ENCODE data around the gene LRP5. TPM values are rescaled to one million over a fixed set of nuclear protein-coding genes. Genes with fewer than 3 reads are reported as not detected.

Gene LRP5
- total RNA-seq, 4 donors from 2014 or later: 45.8 to 75.5 (median 54.3) TPM

DNA sequence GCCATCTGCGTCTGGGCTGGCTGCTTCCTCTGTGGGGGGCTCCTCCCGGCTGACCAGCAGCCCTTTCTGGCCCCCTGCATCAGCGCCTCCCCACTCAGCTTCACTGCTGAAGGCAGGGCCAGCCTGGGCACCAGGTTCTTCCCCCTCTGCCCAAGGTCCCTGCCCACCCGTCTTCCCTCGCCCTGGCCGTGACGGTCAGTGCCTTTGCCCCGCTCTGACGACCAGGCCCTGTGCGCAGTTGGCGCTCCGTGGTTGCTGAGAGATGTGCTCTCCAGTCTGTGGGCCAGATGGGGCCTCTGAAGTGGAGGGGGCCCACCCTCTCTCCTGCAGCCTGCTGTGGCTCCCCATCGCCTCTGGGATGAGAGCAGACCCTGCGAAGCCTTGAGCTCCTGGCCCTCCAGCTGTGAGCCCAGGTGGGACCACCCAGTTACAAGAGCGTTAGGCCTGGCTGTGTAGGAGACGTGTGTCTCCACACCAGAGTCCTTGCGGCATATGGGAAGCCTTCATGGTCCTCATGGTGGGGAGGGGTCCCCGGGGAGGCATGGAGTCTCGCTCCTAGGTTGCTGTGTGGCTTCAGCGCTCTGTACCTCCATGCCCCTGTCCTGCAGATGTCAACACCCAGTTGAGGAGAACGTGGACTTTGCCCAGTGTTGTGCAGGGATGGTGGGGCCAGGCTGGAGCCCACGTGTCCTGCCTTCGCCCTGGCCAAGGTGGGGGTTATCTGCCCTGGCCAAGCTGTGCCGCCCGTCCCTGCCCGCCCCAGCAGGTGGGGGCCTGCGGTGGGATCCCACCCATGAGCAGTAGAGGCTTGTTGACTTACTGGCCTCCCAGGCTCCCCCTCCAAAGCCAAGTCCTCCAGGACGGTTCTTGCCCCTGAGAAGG is 14.2 kb downstream of the LRP5 start:
- no peak for DNase-seq
- intact Hi-C loops (cut with DNase I): no loop called here
- no peak overlapping the region for H3K27ac ChIP-seq
- no peaks in the 10 kb centered on the region for H3K9me3 ChIP-seq
- 90 to 97% methylated on average over 14 to 28 of the region's 28 CpGs for WGBS, 2 donors
- H3K27me3 ChIP-seq: no peaks in the 10 kb centered on the region
- H3K4me3 ChIP-seq (replicated peaks in 1 of 3): no peak overlapping the region
- no peak for TF ChIP-seq POLR2A (IDR thresholded peaks at IDR 0.05)
- no peak for TF ChIP-seq CTCF (IDR thresholded peaks at IDR 0.05)
- peaks cover 34 to 84% of the 10 kb centered on the region in 2 donors for H3K4me1 ChIP-seq
- H3K36me3 ChIP-seq: no peaks in the 10 kb centered on the region

- Histone ChIP-seq H3K36me3 (no peaks in the 10 kb centered on the region), H3K27ac (no peak overlapping the region), H3K27me3 (no peaks in the 10 kb centered on the region), H3K4me3 (replicated peaks in 1 of 3) (no peak overlapping the region), H3K4me1 (peaks cover 40 to 84% of the 10 kb centered on the region in 2 donors), H3K9me3 (no peaks in the 10 kb centered on the region)
- intact Hi-C loops (cut with DNase I): no loop called here
- no peak for DNase-seq
- WGBS, 2 donors: 63 to 71% methylated on average over 19 of the region's 19 CpGs
- TF ChIP-seq CTCF (IDR thresholded peaks at IDR 0.05) (no peak), POLR2A (IDR thresholded peaks at IDR 0.05) (no peak)
Measured at GRCh38 chr11:68327586-68328370, 15.4 kb downstream of the LRP5 start.

GRCh38 chr11:68328374-68329091 is 16.1 kb downstream of the LRP5 start:
- peak; percentile 56 to 64 for DNase-seq
- Histone ChIP-seq H3K27me3 (no peaks in the 10 kb centered on the region), H3K27ac (peak overlapping the region in 1 of 3 donors; percentile 33), H3K9me3 (no peaks in the 10 kb centered on the region), H3K4me3 (replicated peaks in 1 of 3) (no peak overlapping the region), H3K4me1 (peaks cover 47 to 87% of the 10 kb centered on the region in 2 donors), H3K36me3 (no peaks in the 10 kb centered on the region)
- intact Hi-C loops (cut with DNase I): no loop called here
- WGBS, 2 donors: 46 to 50% methylated on average over 20 to 25 of the region's 25 CpGs
- no peak for TF ChIP-seq POLR2A (IDR thresholded peaks at IDR 0.05)
- no peak for TF ChIP-seq CTCF (IDR thresholded peaks at IDR 0.05)

- intact Hi-C loops (cut with DNase I): no loop called here
- H3K4me3 ChIP-seq (replicated peaks in 1 of 3): no peak overlapping the region
- H3K9me3 ChIP-seq: no peaks in the 10 kb centered on the region
- no peaks in the 10 kb centered on the region for H3K27me3 ChIP-seq
- DNase-seq: no peak
- WGBS, 2 donors: 87 to 95% methylated on average over 5 to 7 of the region's 7 CpGs
- peak overlapping the region in 1 of 3 donors; percentile 33 for H3K27ac ChIP-seq
- no peak for TF ChIP-seq POLR2A (IDR thresholded peaks at IDR 0.05)
- TF ChIP-seq CTCF (IDR thresholded peaks at IDR 0.05): no peak
- peaks cover 53 to 94% of the 10 kb centered on the region in 2 donors for H3K4me1 ChIP-seq
- no peaks in the 10 kb centered on the region for H3K36me3 ChIP-seq
Measured at GRCh38 chr11:68329536-68329935, 17.1 kb downstream of the LRP5 start.

Measured in thyroid gland (tissue), 4 donors.